ENCODE measurements around the gene KLHDC9. TPM values are rescaled to one million over a fixed set of nuclear protein-coding genes. Genes with fewer than 3 reads are reported as not detected.

The KLHDC9 gene
- total and polyA plus RNA-seq, 2 of the 13 experiments (the other 11 are each of a cell fraction or from before 2014, with no cell fraction given) = 2.9 TPM

- no peak for TF ChIP-seq CREM (IDR thresholded peaks at IDR 0.05)
- TF ChIP-seq CREM (CRISPR knock-in tag; IDR thresholded peaks at IDR 0.05) = no peak
- no peak for TF ChIP-seq THAP9 (CRISPR knock-in tag; IDR thresholded peaks at IDR 0.05; ENCODE audit: borderline replicate concordance)
- no peak for TF ChIP-seq NRL (CRISPR knock-in tag; IDR thresholded peaks at IDR 0.05; ENCODE audit: borderline replicate concordance)
- no peak for TF ChIP-seq SYNCRIP (IDR thresholded peaks at IDR 0.05; ENCODE audit: insufficient read depth, low read depth, low read length)
- TF ChIP-seq ZNF354B (CRISPR knock-in tag; IDR thresholded peaks at IDR 0.05) = no peak
- no peak for TF ChIP-seq GTF3A (CRISPR knock-in tag; conservative IDR thresholded peaks at IDR 0.05)
- no peak for TF ChIP-seq ZBTB10 (CRISPR knock-in tag; IDR thresholded peaks at IDR 0.05; ENCODE audit: borderline replicate concordance)
- TF ChIP-seq RORA (CRISPR knock-in tag; IDR thresholded peaks at IDR 0.05) = no peak
- TF ChIP-seq KAT7 (CRISPR knock-in tag; IDR thresholded peaks at IDR 0.05; ENCODE audit: borderline replicate concordance) = no peak
- TF ChIP-seq ZMYM2 (CRISPR knock-in tag; IDR thresholded peaks at IDR 0.05) = no peak
- TF ChIP-seq ZMAT5 (CRISPR knock-in tag; IDR thresholded peaks at IDR 0.05; ENCODE audit: borderline replicate concordance, low read depth) = no peak
- TF ChIP-seq HMG20B (CRISPR knock-in tag; conservative IDR thresholded peaks at IDR 0.05) = no peak
- TF ChIP-seq PREB (CRISPR knock-in tag; IDR thresholded peaks at IDR 0.05) = no peak
- TF ChIP-seq ARID4A (CRISPR knock-in tag; IDR thresholded peaks at IDR 0.05; ENCODE audit: borderline replicate concordance) = no peak
- TF ChIP-seq ZNF589 (CRISPR knock-in tag; conservative IDR thresholded peaks at IDR 0.05) = no peak
- TF ChIP-seq SMAD9 (CRISPR knock-in tag; IDR thresholded peaks at IDR 0.05) = no peak
These were observed 25.3 kb upstream of the KLHDC9 start (continued) for GRCh38 chr1:161072751-161073449.

Data from HepG2 (cell line).